HG03354 (cell line): ENCODE results near the gene SMAGP.
A peak's percentile ranks its signal among the peaks of the same experiment; 100 is the strongest.
"Not testable (repeated sequence)": the region's sequence is repeated elsewhere in the genome, so short reads cannot be mapped to it uniquely, and the experiment has no call there.

Source experiments
- ATAC-seq: cut with Tn5 transposase; IDR thresholded peaks from one replicate; pipeline ENCODE4 v1.9.1; 2021; ENCODE audit warnings: mild to moderate bottlenecking; ENCODE audit not compliant: unreplicated experiment, poor library complexity, severe bottlenecking

The SMAGP gene

GRCh38 chr12:51270067-51270950 is at the start of gene SMAGP:
SMAGP (minus strand) TSS chr12:51270415; CDS start chr12:51269278, 1,137 bp downstream.
- ATAC-seq, result peak; percentile 68

GRCh38 chr12:51318846-51319599 is 48.8 kb upstream of the SMAGP start:
- ATAC-seq, result no peak

GRCh38 chr12:51318057-51318806 is 48.0 kb upstream of the SMAGP start:
- not testable (repeated sequence) for ATAC-seq

- no peak for ATAC-seq
Measured at GRCh38 chr12:51311389-51311788, 41.2 kb upstream of the SMAGP start.

- no peak for ATAC-seq
Measured at GRCh38 chr12:51307655-51308593, 37.7 kb upstream of the SMAGP start.

GRCh38 chr12:51306507-51306906 is 36.3 kb upstream of the SMAGP start:
- no peak for ATAC-seq

- ATAC-seq, result not testable (repeated sequence)
Measured at GRCh38 chr12:51300768-51301167, 30.6 kb upstream of the SMAGP start.

- ATAC-seq, result no peak
Measured at GRCh38 chr12:51295651-51296050, 25.4 kb upstream of the SMAGP start.

- not testable (repeated sequence) for ATAC-seq
Measured at GRCh38 chr12:51294097-51294496, 23.9 kb upstream of the SMAGP start.

- no peak for ATAC-seq
Measured at GRCh38 chr12:51293696-51294095, 23.5 kb upstream of the SMAGP start.

- ATAC-seq, result not testable (repeated sequence)
Measured at GRCh38 chr12:51291603-51292513, 21.6 kb upstream of the SMAGP start.

GRCh38 chr12:51285843-51286242 is 15.6 kb upstream of the SMAGP start:
- no peak for ATAC-seq

GRCh38 chr12:51281202-51281924 is 11.1 kb upstream of the SMAGP start:
- ATAC-seq, result no peak

GRCh38 chr12:51275088-51275487 is 4.9 kb upstream of the SMAGP start:
- ATAC-seq, result no peak

- ATAC-seq, result not testable (repeated sequence)
Measured at GRCh38 chr12:51272810-51273209, 2.6 kb upstream of the SMAGP start.

- ATAC-seq, result no peak
Measured at GRCh38 chr12:51270951-51271518, 820 bp upstream of the SMAGP start.
